Smooth muscle cell (in vitro differentiated cells): ENCODE measurements around the gene CRACDL. TPM values are rescaled to one million over a fixed set of nuclear protein-coding genes. Genes with fewer than 3 reads are reported as not detected.

Experiments
- DNase-seq: peaks from one replicate; lab custom pipeline; 2025; ENCODE audit not compliant: unreplicated experiment; lab: John Stamatoyannopoulos, UW
- H2AFZ ChIP-seq: fragments of 200-600 bp; sonication (generic); 2 replicates; pipeline ENCODE4 v1.6.0; 2016; ENCODE audit warnings: antibody characterized with exemption, low read depth, mild to moderate bottlenecking
- H3F3A ChIP-seq: fragments of 200-600 bp; sonication (generic); 2 replicates; pipeline ENCODE4 v1.6.0; 2017; ENCODE audit warnings: antibody characterized with exemption, low read depth
- H3K27ac ChIP-seq: fragments of 200-600 bp; sonication (generic); 2 replicates; pipeline ENCODE4 v1.5.1; 2016; ENCODE audit warnings: low read depth, mild to moderate bottlenecking
- H3K27me3 ChIP-seq: fragments of 200-600 bp; sonication (generic); 2 replicates; pipeline ENCODE4 v1.6.1; 2016; ENCODE audit warnings: low read depth, mild to moderate bottlenecking
- H3K36me3 ChIP-seq: fragments of 200-600 bp; sonication (generic); 2 replicates; pipeline ENCODE4 v1.5.1; 2016; ENCODE audit warnings: low read depth
- H3K4me1 ChIP-seq: fragments of 200-600 bp; sonication (generic); 2 replicates; pipeline ENCODE4 v1.5.1; 2016; ENCODE audit warnings: low read depth
- H3K4me2 ChIP-seq: fragments of 200-600 bp; sonication (generic); 2 replicates; pipeline ENCODE4 v1.6.0; 2016; ENCODE audit warnings: mild to moderate bottlenecking
- H3K4me3 ChIP-seq: fragments of 200-600 bp; sonication (generic); 2 replicates; pipeline ENCODE4 v1.5.1; 2016; ENCODE audit warnings: mild to moderate bottlenecking
- H3K79me2 ChIP-seq: fragments of 200-600 bp; sonication (generic); 2 replicates; pipeline ENCODE4 v1.6.0; 2016; ENCODE audit warnings: low read depth, mild to moderate bottlenecking
- H3K9ac ChIP-seq: fragments of 200-600 bp; sonication (generic); 2 replicates; pipeline ENCODE4 v1.6.0; 2016; ENCODE audit warnings: low read depth
- H3K9me3 ChIP-seq: fragments of 200-600 bp; sonication (generic); replicated peaks from 2 replicates; pipeline ENCODE4 v1.5.1; 2016; ENCODE audit warnings: low read depth
- H4K20me1 ChIP-seq: fragments of 200-600 bp; sonication (generic); 2 replicates; pipeline ENCODE4 v1.6.0; 2016; ENCODE audit warnings: low read depth
- WGBS: methylation state at CpG from one replicate; pipeline ENCODE4 v1.1.7; 2016; ENCODE audit warnings: low lambda C conversion rate; 5-methylcytosine and 5-hydroxymethylcytosine counted together
- polyA plus RNA-seq: library from polyadenylated mRNA; unstranded; fragments of >200 nt; fragmentation: Nextera tagmentation; extraction: Ambion mirVana; gene quantifications from 2 replicates; pipeline ENCODE4 v1.2.1, GENCODE V29; 2016
- total RNA-seq: library from RNA; depleted of rRNA; stranded (reverse); fragments of >200 nt; gene quantifications from 2 replicates; pipeline ENCODE4 v1.2.3, GENCODE V29; 2014
- TF ChIP-seq, protein P1 (sequence below): fragments of 200-600 bp; sonication (generic); IDR thresholded peaks from 2 replicates; pipeline ENCODE4 v1.5.1; 2017; ENCODE audit warnings: borderline replicate concordance, mild to moderate bottlenecking, antibody characterized with exemption; ENCODE audit not compliant: insufficient read depth, poor library complexity, severe bottlenecking

CRACDL gene
- total and polyA plus RNA-seq, 2 experiments from 2014 or later, result 0.72 to 2.2 TPM

DNA sequence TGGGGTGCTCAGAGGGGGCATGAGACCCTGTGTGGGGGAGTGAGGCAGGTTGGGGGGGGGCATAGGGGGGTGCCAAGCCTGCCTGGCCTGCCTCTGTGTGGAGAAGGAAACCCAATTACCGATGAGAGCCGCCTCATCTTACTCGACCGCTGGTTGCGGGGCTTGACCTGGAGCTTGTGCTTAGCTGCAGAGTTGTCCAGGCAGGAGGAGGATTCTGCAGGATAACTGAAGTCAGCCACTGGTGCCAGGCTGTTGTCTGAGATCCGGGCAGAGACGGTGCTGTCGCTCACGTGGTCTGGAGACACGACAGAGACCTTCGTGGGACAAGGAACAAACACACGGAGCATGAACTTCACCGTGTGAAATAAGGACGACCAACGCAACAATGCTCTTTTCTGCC, 109.2 kb downstream of the CRACDL start:
- no peak overlapping the region for H3K9ac ChIP-seq
- no peaks in the 10 kb centered on the region for H4K20me1 ChIP-seq
- no peak for DNase-seq
- H3F3A ChIP-seq, result no peaks in the 10 kb centered on the region
- no peak overlapping the region for H3K27ac ChIP-seq
- WGBS, result 92% methylated on average over 15 of the region's 15 CpGs
- no peaks in the 10 kb centered on the region for H3K9me3 ChIP-seq
- H2AFZ ChIP-seq, result no peak overlapping the region
- TF ChIP-seq, protein P1, sequence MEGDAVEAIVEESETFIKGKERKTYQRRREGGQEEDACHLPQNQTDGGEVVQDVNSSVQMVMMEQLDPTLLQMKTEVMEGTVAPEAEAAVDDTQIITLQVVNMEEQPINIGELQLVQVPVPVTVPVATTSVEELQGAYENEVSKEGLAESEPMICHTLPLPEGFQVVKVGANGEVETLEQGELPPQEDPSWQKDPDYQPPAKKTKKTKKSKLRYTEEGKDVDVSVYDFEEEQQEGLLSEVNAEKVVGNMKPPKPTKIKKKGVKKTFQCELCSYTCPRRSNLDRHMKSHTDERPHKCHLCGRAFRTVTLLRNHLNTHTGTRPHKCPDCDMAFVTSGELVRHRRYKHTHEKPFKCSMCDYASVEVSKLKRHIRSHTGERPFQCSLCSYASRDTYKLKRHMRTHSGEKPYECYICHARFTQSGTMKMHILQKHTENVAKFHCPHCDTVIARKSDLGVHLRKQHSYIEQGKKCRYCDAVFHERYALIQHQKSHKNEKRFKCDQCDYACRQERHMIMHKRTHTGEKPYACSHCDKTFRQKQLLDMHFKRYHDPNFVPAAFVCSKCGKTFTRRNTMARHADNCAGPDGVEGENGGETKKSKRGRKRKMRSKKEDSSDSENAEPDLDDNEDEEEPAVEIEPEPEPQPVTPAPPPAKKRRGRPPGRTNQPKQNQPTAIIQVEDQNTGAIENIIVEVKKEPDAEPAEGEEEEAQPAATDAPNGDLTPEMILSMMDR, result no peak
- no peak overlapping the region for H3K4me3 ChIP-seq
- peaks cover 16% of the 10 kb centered on the region for H3K27me3 ChIP-seq
- no peaks in the 10 kb centered on the region for H3K36me3 ChIP-seq
- no peaks in the 10 kb centered on the region for H3K79me2 ChIP-seq
- no peak overlapping the region for H3K4me2 ChIP-seq
- H3K4me1 ChIP-seq, result no peaks in the 10 kb centered on the region

DNA sequence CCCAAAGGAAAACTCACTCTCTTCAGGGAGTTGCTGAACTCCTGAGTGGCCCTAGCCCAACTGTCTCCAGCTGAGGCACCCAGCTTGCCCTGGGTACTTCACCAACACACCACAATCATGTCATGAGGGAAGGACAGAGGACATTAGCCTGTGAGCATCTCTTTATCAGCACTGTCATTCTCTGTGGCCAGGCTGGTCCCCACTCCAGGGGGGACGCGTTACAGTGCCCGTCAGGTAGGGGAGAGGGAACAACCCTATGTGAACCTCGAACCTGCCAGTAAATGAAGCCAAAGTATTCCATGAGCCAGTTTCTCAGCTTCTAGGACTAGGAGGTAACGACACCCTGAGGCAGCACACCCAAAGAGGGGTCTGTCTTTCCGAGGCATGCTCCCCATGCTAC, 110.2 kb downstream of the CRACDL start:
- no peaks in the 10 kb centered on the region for H3F3A ChIP-seq
- TF ChIP-seq, protein P1, result no peak
- 89% methylated on average over 6 of the region's 6 CpGs for WGBS

DNA sequence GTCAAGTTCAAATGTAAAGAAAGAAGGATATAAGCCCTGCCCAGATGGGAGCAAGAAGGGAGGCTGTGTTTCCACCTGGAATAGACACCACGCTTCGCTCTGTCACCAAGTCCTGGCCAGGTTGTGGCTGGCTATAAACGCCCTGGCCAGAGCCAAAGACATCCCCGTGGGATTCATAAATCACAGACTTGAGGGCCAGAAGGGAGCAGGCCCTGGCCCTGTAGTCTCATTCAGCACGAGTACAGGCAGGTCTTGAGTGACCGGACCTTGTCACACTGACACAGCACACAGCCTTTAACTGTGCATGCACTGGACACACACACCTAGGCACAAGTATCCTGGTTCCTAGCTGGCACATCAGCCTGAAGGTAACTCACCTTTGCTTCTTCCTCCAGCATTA, 110.6 kb downstream of the CRACDL start:
- Histone ChIP-seq H3F3A (no peaks in the 10 kb centered on the region), H3K9ac (no peak overlapping the region), H3K4me2 (no peak overlapping the region), H3K4me3 (no peak overlapping the region), H3K27ac (no peak overlapping the region), H3K9me3 (no peaks in the 10 kb centered on the region), H3K4me1 (no peaks in the 10 kb centered on the region), H3K79me2 (no peaks in the 10 kb centered on the region), H3K36me3 (no peaks in the 10 kb centered on the region), H4K20me1 (no peaks in the 10 kb centered on the region), H3K27me3 (peaks cover 16% of the 10 kb centered on the region), H2AFZ (no peak overlapping the region)
- 96% methylated on average over 6 of the region's 6 CpGs for WGBS
- DNase-seq, result no peak
- TF ChIP-seq, protein P1, result no peak

More for the DNA sequence above, 110.2 kb downstream of the CRACDL start:
- no peak overlapping the region for H3K4me3 ChIP-seq
- H3K9me3 ChIP-seq, result no peaks in the 10 kb centered on the region
- H3K27me3 ChIP-seq, result peaks cover 16% of the 10 kb centered on the region
- H3K4me2 ChIP-seq, result no peak overlapping the region
- no peak overlapping the region for H3K27ac ChIP-seq
- H4K20me1 ChIP-seq, result no peaks in the 10 kb centered on the region
- no peaks in the 10 kb centered on the region for H3K79me2 ChIP-seq
- H3K9ac ChIP-seq, result no peak overlapping the region
- no peak overlapping the region for H2AFZ ChIP-seq
- H3K4me1 ChIP-seq, result no peaks in the 10 kb centered on the region
- DNase-seq, result no peak
- no peaks in the 10 kb centered on the region for H3K36me3 ChIP-seq

DNA sequence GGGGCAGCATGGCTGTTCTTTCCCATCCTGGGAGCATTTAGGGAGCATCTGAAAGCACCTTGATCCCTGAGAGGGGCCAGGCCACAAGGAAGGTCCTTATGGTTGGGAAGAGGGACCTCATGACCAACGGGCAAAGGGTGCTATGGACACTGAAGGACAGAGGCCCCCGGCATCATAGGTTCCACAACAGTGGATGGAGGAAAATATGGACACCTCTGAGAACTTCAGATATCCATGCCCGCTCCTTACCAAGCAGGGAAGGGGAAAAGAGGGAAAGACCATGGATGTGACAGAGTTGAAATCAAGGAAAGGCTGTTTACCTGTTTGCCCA, 111.0 kb downstream of the CRACDL start:
- DNase-seq, result no peak
- WGBS, result 91% methylated on average over 3 of the region's 3 CpGs
- TF ChIP-seq, protein P1, result no peak
- H3K9me3 ChIP-seq, result no peaks in the 10 kb centered on the region
- no peaks in the 10 kb centered on the region for H3K79me2 ChIP-seq
- H2AFZ ChIP-seq, result no peak overlapping the region
- H3K27me3 ChIP-seq, result peaks cover 16% of the 10 kb centered on the region
- no peaks in the 10 kb centered on the region for H3F3A ChIP-seq
- no peak overlapping the region for H3K4me3 ChIP-seq
- H3K9ac ChIP-seq, result no peak overlapping the region
- no peaks in the 10 kb centered on the region for H4K20me1 ChIP-seq
- no peak overlapping the region for H3K4me2 ChIP-seq
- H3K27ac ChIP-seq, result no peak overlapping the region
- no peaks in the 10 kb centered on the region for H3K36me3 ChIP-seq
- H3K4me1 ChIP-seq, result no peaks in the 10 kb centered on the region
